Smooth muscle cell (in vitro differentiated cells): ENCODE results near the gene ARHGAP45. TPM values are rescaled to one million over a fixed set of nuclear protein-coding genes. Genes with fewer than 3 reads are reported as not detected.
A peak's percentile ranks its signal among the peaks of the same experiment; 100 is the strongest.

Source experiments
- DNase-seq: peaks from one replicate; lab custom pipeline; 2025; ENCODE audit not compliant: unreplicated experiment; lab: John Stamatoyannopoulos, UW
- H2AFZ ChIP-seq: fragments of 200-600 bp; sonication (generic); 2 replicates; pipeline ENCODE4 v1.6.0; 2016; ENCODE audit warnings: antibody characterized with exemption, low read depth, mild to moderate bottlenecking
- H3F3A ChIP-seq: fragments of 200-600 bp; sonication (generic); 2 replicates; pipeline ENCODE4 v1.6.0; 2017; ENCODE audit warnings: antibody characterized with exemption, low read depth
- H3K27ac ChIP-seq: fragments of 200-600 bp; sonication (generic); 2 replicates; pipeline ENCODE4 v1.5.1; 2016; ENCODE audit warnings: low read depth, mild to moderate bottlenecking
- H3K27me3 ChIP-seq: fragments of 200-600 bp; sonication (generic); 2 replicates; pipeline ENCODE4 v1.6.1; 2016; ENCODE audit warnings: low read depth, mild to moderate bottlenecking
- H3K36me3 ChIP-seq: fragments of 200-600 bp; sonication (generic); 2 replicates; pipeline ENCODE4 v1.5.1; 2016; ENCODE audit warnings: low read depth
- H3K4me1 ChIP-seq: fragments of 200-600 bp; sonication (generic); 2 replicates; pipeline ENCODE4 v1.5.1; 2016; ENCODE audit warnings: low read depth
- H3K4me2 ChIP-seq: fragments of 200-600 bp; sonication (generic); 2 replicates; pipeline ENCODE4 v1.6.0; 2016; ENCODE audit warnings: mild to moderate bottlenecking
- H3K4me3 ChIP-seq: fragments of 200-600 bp; sonication (generic); 2 replicates; pipeline ENCODE4 v1.5.1; 2016; ENCODE audit warnings: mild to moderate bottlenecking
- H3K79me2 ChIP-seq: fragments of 200-600 bp; sonication (generic); 2 replicates; pipeline ENCODE4 v1.6.0; 2016; ENCODE audit warnings: low read depth, mild to moderate bottlenecking
- H3K9ac ChIP-seq: fragments of 200-600 bp; sonication (generic); 2 replicates; pipeline ENCODE4 v1.6.0; 2016; ENCODE audit warnings: low read depth
- H3K9me3 ChIP-seq: fragments of 200-600 bp; sonication (generic); replicated peaks from 2 replicates; pipeline ENCODE4 v1.5.1; 2016; ENCODE audit warnings: low read depth
- H4K20me1 ChIP-seq: fragments of 200-600 bp; sonication (generic); 2 replicates; pipeline ENCODE4 v1.6.0; 2016; ENCODE audit warnings: low read depth
- WGBS: methylation state at CpG from one replicate; pipeline ENCODE4 v1.1.7; 2016; ENCODE audit warnings: low lambda C conversion rate; 5-methylcytosine and 5-hydroxymethylcytosine counted together
- polyA plus RNA-seq: library from polyadenylated mRNA; unstranded; fragments of >200 nt; fragmentation: Nextera tagmentation; extraction: Ambion mirVana; gene quantifications from 2 replicates; pipeline ENCODE4 v1.2.1, GENCODE V29; 2016
- total RNA-seq: library from RNA; depleted of rRNA; stranded (reverse); fragments of >200 nt; gene quantifications from 2 replicates; pipeline ENCODE4 v1.2.3, GENCODE V29; 2014
- TF ChIP-seq, protein P1 (sequence below): fragments of 200-600 bp; sonication (generic); IDR thresholded peaks from 2 replicates; pipeline ENCODE4 v1.5.1; 2017; ENCODE audit warnings: borderline replicate concordance, mild to moderate bottlenecking, antibody characterized with exemption; ENCODE audit not compliant: insufficient read depth, poor library complexity, severe bottlenecking

Gene ARHGAP45
- total and polyA plus RNA-seq, 2 experiments from 2014 or later: 4.4 to 8.0 TPM

DNA sequence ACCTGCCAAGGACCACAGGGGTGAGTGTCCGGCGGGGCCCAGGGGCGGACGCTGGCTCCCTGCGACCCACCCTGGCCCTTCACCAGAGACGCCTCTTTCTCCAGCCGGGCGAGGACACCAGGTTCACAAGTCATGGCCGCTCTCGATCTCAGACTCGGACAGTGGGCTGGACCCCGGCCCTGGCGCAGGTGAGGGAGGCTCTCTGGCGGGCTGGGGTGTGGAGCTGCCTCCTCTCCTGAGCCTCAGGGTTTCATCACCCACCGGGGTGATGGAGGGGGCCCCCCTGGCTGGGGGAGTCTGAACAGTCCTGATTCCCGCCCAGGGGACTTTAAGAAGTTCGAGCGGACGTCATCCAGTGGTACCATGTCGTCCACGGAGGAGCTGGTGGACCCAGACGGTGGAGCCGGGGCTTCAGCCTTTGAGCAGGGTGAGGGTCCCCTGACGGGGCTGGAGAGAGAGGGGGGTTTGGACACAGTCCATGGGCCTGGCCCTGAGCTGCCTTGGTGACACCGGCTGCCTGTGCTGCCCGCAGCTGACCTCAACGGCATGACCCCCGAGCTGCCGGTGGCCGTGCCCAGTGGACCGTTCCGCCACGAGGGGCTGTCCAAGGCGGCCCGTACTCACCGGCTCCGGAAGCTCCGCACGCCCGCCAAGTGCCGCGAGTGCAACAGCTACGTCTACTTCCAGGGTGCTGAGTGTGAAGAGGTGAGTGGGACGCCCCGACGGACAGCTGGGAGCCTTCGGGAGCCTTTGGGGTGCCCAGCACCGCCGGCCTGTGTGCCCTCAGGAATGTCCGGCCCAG lies 13.6 kb downstream of the ARHGAP45 start:
- no peak overlapping the region for H2AFZ ChIP-seq
- 97% methylated on average over 44 of the region's 50 CpGs for WGBS

DNA sequence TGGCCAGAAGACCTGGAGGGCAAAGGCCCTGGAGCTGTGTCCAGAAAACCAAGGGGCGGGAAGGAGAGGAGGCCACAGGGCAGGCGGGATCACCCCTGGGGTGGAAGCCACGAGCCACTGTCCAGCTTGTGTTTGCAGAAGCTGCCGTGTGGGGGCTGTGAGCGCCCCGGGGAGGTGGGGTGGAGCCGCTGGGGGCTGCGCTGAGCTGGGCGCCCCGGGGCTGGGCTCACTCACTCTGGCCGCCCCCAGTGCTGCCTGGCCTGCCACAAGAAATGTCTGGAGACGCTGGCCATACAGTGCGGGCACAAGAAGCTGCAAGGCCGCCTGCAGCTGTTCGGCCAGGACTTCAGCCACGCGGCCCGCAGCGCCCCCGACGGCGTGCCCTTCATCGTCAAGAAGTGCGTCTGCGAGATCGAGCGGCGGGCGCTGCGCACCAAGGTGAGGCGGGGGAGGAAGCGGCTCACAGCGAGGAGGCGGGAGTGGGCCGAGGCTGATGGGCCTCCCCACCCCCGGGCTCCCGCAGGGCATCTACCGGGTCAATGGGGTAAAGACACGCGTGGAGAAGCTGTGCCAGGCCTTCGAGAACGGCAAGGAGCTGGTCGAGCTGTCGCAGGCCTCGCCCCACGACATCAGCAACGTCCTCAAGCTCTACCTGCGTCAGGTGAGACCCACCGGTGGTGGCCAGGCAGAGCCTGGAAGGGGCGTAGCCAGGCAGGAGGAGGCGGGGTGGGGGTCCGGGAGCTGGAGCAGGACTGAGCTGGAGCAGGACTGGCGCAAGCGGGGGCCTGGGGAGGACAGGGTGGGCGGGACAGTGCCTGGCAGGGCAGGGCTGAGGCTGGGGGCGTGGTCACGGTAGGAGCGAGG lies 14.6 kb downstream of the ARHGAP45 start:
- DNase-seq: no peak
- no peaks in the 10 kb centered on the region for H3K36me3 ChIP-seq
- H4K20me1 ChIP-seq: no peaks in the 10 kb centered on the region
- no peaks in the 10 kb centered on the region for H3K9me3 ChIP-seq
- no peaks in the 10 kb centered on the region for H3K4me1 ChIP-seq
- no peaks in the 10 kb centered on the region for H3K27me3 ChIP-seq
- no peak overlapping the region for H2AFZ ChIP-seq
- TF ChIP-seq, protein P1, sequence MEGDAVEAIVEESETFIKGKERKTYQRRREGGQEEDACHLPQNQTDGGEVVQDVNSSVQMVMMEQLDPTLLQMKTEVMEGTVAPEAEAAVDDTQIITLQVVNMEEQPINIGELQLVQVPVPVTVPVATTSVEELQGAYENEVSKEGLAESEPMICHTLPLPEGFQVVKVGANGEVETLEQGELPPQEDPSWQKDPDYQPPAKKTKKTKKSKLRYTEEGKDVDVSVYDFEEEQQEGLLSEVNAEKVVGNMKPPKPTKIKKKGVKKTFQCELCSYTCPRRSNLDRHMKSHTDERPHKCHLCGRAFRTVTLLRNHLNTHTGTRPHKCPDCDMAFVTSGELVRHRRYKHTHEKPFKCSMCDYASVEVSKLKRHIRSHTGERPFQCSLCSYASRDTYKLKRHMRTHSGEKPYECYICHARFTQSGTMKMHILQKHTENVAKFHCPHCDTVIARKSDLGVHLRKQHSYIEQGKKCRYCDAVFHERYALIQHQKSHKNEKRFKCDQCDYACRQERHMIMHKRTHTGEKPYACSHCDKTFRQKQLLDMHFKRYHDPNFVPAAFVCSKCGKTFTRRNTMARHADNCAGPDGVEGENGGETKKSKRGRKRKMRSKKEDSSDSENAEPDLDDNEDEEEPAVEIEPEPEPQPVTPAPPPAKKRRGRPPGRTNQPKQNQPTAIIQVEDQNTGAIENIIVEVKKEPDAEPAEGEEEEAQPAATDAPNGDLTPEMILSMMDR: no peak
- H3K9ac ChIP-seq: no peak overlapping the region
- 21% methylated on average over 39 of the region's 58 CpGs for WGBS
- no peaks in the 10 kb centered on the region for H3F3A ChIP-seq
- H3K4me2 ChIP-seq: peak overlapping the region; percentile 81
- no peak overlapping the region for H3K27ac ChIP-seq
- H3K4me3 ChIP-seq: peak overlapping the region; percentile 41
- no peaks in the 10 kb centered on the region for H3K79me2 ChIP-seq

More for the DNA sequence above, 13.6 kb downstream of the ARHGAP45 start:
- Histone ChIP-seq H3K4me2 (no peak overlapping the region), H3K27me3 (no peaks in the 10 kb centered on the region), H4K20me1 (no peaks in the 10 kb centered on the region), H3K79me2 (no peaks in the 10 kb centered on the region), H3F3A (no peaks in the 10 kb centered on the region), H3K9me3 (no peaks in the 10 kb centered on the region), H3K36me3 (no peaks in the 10 kb centered on the region), H3K4me3 (no peak overlapping the region), H3K4me1 (no peaks in the 10 kb centered on the region), H3K27ac (no peak overlapping the region), H3K9ac (no peak overlapping the region)
- TF ChIP-seq, protein P1: no peak
- no peak for DNase-seq

DNA sequence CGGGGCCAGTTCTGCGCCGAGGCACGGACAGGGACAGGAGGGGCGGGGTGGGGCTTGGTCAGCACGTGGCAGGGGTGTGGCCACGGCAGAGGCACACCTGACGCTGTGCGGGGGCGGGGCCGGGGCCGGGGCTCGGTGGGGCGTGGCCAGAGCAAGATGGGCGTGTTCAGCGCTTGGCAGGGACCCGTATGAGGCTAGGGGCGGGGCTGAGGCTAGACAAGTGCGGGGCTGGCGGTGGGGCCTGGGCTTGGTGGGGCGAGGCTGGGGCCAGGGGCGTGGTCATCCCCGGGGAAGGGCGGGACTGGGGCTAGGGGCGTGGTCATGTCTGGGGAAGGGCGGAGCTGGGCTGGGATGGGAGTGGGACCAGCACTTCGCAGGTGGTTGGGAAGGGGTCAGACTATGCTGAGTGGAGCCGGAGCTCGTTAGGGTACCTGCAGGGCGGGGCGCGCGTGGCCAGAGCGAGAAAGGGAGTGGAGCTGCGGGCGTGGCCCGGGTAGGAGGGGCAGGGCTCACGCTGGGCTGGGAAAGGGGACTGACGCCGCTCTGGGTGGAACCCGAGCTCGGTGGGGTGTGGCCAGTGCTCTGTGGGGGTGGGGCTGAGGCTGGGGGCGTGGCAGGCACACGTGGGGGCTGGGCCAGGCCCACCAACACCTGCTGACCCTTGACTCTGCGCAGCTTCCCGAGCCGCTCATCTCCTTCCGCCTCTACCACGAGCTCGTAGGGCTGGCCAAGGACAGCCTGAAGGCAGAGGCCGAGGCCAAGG lies 15.4 kb downstream of the ARHGAP45 start:
- peak overlapping the region; percentile 44 for H3K4me3 ChIP-seq
- H3K4me2 ChIP-seq: peak overlapping the region; percentile 82
- H4K20me1 ChIP-seq: no peaks in the 10 kb centered on the region
- no peaks in the 10 kb centered on the region for H3K36me3 ChIP-seq
- H3K4me1 ChIP-seq: no peaks in the 10 kb centered on the region
- WGBS: 8% methylated on average over 21 of the region's 51 CpGs
- H3K27ac ChIP-seq: no peak overlapping the region
- no peaks in the 10 kb centered on the region for H3K9me3 ChIP-seq
- DNase-seq: peak; percentile 88
- H3K27me3 ChIP-seq: no peaks in the 10 kb centered on the region
- TF ChIP-seq, protein P1: no peak
- H2AFZ ChIP-seq: no peak overlapping the region
- H3K79me2 ChIP-seq: no peaks in the 10 kb centered on the region
- no peaks in the 10 kb centered on the region for H3F3A ChIP-seq
- H3K9ac ChIP-seq: no peak overlapping the region
